Stimulated activated CD4-positive, alpha-beta T cell treated with anti-CD3 and anti-CD28 coated beads, Interleukin-2, amount 100 ng/mL, for 48 hours (primary cell): ENCODE measurements around the gene AGAP1.

ENCODE experiments used
- DNase-seq, 2 donors: peaks; one replicate each; pipeline ENCODE4 v3.0.0-alpha.2; 2020

Gene AGAP1

GRCh38 chr2:235641956-235642355 is 148.1 kb downstream of the AGAP1 start:
- no peak for DNase-seq

GRCh38 chr2:235642446-235643098 is 148.7 kb downstream of the AGAP1 start:
- no peak for DNase-seq

GRCh38 chr2:235643680-235644511 is 150.1 kb downstream of the AGAP1 start:
- DNase-seq, result no peak

GRCh38 chr2:235647264-235647663 is 153.4 kb downstream of the AGAP1 start:
- DNase-seq, result no peak

GRCh38 chr2:235647877-235648276 is 154.0 kb downstream of the AGAP1 start:
- DNase-seq, result no peak

- DNase-seq, result no peak
Observed at GRCh38 chr2:235649418-235649817, 155.6 kb downstream of the AGAP1 start.

GRCh38 chr2:235651643-235652042 is 157.8 kb downstream of the AGAP1 start:
- DNase-seq, result no peak

- no peak for DNase-seq
Observed at GRCh38 chr2:235654103-235654813, 160.4 kb downstream of the AGAP1 start.

GRCh38 chr2:235658351-235659174 is 164.7 kb downstream of the AGAP1 start:
- no peak for DNase-seq

- DNase-seq, result no peak
Observed at GRCh38 chr2:235659767-235660322, 166.0 kb downstream of the AGAP1 start.

- no peak for DNase-seq
Observed at GRCh38 chr2:235660484-235661082, 166.7 kb downstream of the AGAP1 start.

- DNase-seq, result no peak
Observed at GRCh38 chr2:235661167-235661937, 167.5 kb downstream of the AGAP1 start.

GRCh38 chr2:235661952-235662351 is 168.1 kb downstream of the AGAP1 start:
- DNase-seq, result no peak

GRCh38 chr2:235663875-235664274 is 170.0 kb downstream of the AGAP1 start:
- DNase-seq, result no peak

GRCh38 chr2:235665661-235666212 is 171.9 kb downstream of the AGAP1 start:
- no peak for DNase-seq

- no peak for DNase-seq
Observed at GRCh38 chr2:235666213-235666781, 172.5 kb downstream of the AGAP1 start.

- DNase-seq, result no peak
Observed at GRCh38 chr2:235668782-235669181, 174.9 kb downstream of the AGAP1 start.

GRCh38 chr2:235669269-235669831 is 175.5 kb downstream of the AGAP1 start:
- peak; percentile 15 to 23 for DNase-seq

- DNase-seq, result no peak
Observed at GRCh38 chr2:235669983-235670962, 176.4 kb downstream of the AGAP1 start.
